SH-SY5Y (cell line): ENCODE results near the gene TMA16.

Experiments
- GATA2 ChIP-seq: IDR thresholded peaks from 2 replicates; pipeline ENCODE4 v1.6.1; 2011; ENCODE audit warnings: mild to moderate bottlenecking, low read depth, low read length
- GATA3 ChIP-seq: IDR thresholded peaks from 2 replicates; pipeline ENCODE4 v1.6.1; 2011; ENCODE audit warnings: low read depth, mild to moderate bottlenecking, low read length, moderate library complexity

DNA sequence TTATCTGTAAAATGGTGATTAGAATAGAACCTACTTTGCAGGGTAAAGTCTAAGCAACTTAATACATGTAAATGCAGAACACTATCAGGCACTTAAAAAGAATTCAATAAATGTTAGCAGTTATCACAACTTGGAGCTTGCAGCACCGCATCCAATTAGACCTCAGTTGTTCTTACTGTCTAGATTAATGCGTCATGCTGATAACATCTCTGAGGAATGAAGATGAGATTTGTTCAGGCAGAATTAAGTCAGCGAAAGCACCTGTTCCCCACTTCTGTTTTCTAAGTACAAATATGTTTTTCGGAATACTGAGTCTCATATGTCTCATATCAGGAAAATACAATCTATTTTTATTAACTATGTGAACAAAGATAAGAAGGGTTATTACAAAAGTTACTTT, 58.7 kb downstream of the TMA16 start:
- TF ChIP-seq GATA3 (no peak), GATA2 (no peak)
